GM21619 (cell line): ENCODE data around the gene PHLDA2.

Experiments
- ATAC-seq: cut with Tn5 transposase; IDR thresholded peaks from one replicate; pipeline ENCODE4 v1.9.1; 2021; ENCODE audit not compliant: unreplicated experiment

PHLDA2 gene

GRCh38 chr11:2883640-2883978 lies 45.6 kb downstream of the PHLDA2 start:
- ATAC-seq = no peak

- no peak for ATAC-seq
These were observed 46.7 kb downstream of the PHLDA2 start for GRCh38 chr11:2882396-2883110.

- ATAC-seq = no peak
These were observed 47.2 kb downstream of the PHLDA2 start for GRCh38 chr11:2881981-2882375.

- no peak for ATAC-seq
These were observed 47.9 kb downstream of the PHLDA2 start for GRCh38 chr11:2881076-2881980.

- ATAC-seq = no peak
These were observed 48.6 kb downstream of the PHLDA2 start for GRCh38 chr11:2880646-2881045.

GRCh38 chr11:2878782-2879181 lies 50.4 kb downstream of the PHLDA2 start:
- no peak for ATAC-seq
